Urothelium cell line (cell line): ENCODE results near the gene USP22.
"Not testable (repeated sequence)": the region's sequence is repeated elsewhere in the genome, so short reads cannot be mapped to it uniquely, and the experiment has no call there.

ENCODE experiments used
- DNase-seq: peaks from one replicate; pipeline ENCODE4 v3.0.0; 2011; ENCODE audit warnings: low spot score, mixed read lengths
- FAIRE-seq: peaks from 2 replicates; lab custom pipeline; 2011; peaks lifted over from hg19 to GRCh38; lab: Jason Lieb, UNC

USP22 gene

GRCh38 chr17:21042458-21043295 lies at the start of gene USP22:
Gene USP22, minus strand, starts transcription at chr17:21043011. Its CDS starts 176 bp downstream, at chr17:21042835.
- FAIRE-seq (peak; percentile 71), DNase-seq (peak; percentile 95)

GRCh38 chr17:21090902-21091618 lies 48.2 kb upstream of the USP22 start:
- DNase-seq, result no peak
- FAIRE-seq, result no peak

GRCh38 chr17:21089933-21090901 lies 47.4 kb upstream of the USP22 start:
- DNase-seq, result no peak
- FAIRE-seq, result no peak

DNA sequence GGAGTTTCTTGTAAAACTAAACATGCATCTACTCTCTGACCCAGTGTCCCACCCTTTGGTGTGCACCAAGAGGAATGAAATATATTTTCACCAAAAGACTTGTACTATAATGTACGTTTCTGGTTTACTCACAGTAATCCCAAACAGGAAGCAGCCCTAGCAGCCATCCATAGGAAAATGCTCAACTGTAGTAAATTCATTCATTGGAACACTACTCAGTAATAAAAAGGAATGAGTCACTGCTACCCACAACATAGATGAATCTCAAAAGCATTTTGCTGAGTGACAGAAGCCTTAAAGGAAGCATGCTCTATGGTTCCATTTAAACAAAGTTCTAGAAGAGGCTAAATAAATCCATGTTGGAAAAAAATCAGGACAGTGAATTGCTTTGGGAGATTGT lies 46.3 kb upstream of the USP22 start:
- peak; percentile 40 for DNase-seq
- no peak for FAIRE-seq

DNA sequence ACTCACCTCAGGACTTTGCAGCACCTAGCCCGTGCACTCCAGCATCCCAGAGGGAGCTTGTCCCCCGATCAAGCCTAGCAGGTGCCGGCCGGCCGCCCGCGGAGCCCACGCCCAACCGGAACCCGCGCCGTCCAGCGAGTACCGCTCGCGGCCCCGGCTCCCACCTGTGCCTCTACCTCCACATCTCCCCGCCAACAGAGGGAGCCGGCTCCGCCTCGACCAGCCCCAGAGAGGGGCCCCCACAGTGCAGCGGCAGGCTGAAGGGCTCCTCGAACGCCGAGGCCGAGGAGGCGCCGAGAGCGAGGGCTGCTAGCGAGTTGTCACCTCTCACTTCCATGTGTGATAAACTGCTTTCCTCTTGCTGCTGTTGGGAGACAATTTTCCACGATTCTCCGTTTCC lies 42.9 kb upstream of the USP22 start:
- DNase-seq, result no peak
- FAIRE-seq, result no peak

DNA sequence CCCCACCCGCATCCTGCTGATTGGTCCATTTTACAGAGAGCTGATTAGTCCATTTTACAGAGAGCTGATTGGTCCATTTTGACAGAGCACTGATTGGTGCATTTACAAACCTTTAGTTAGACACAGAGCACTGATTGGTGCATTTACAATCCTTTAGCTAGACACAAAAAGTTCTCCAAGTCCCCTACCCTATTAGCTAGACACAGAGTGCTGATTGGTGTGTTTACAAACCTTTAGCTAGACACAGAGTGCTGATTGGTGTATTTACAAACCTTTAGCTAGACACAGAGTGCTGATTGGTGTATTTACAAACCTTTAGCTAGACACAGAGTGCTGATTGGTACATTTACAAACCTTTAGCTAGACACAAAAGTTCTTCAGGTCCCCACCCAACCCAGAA lies 42.5 kb upstream of the USP22 start:
- not testable (repeated sequence) for DNase-seq, FAIRE-seq

- FAIRE-seq, result no peak
- DNase-seq, result no peak
Measured at GRCh38 chr17:21082001-21082436, 39.2 kb upstream of the USP22 start.

DNA sequence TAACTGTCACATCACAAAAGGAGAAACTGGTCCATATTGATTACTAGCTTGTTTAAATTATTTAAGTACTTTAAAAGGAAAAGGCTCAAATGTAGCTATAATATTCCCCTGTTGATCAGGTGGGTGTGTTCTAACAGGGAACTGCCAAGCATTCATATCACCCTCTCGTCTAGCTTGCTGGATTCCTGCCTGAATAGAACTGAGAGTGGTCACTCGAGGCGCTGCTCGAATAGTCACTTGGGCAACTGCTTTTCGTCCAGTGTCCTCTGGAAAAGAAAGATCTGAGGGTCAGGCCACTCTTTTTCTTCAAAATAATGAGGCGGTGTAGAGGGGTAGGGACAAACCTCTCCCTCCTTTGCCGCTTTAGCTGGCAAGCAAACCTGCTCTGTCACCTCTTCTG lies 36.4 kb upstream of the USP22 start:
- DNase-seq (no peak), FAIRE-seq (no peak)

- FAIRE-seq, result no peak
- DNase-seq, result no peak
Measured at GRCh38 chr17:21078016-21078780, 35.4 kb upstream of the USP22 start.

DNA sequence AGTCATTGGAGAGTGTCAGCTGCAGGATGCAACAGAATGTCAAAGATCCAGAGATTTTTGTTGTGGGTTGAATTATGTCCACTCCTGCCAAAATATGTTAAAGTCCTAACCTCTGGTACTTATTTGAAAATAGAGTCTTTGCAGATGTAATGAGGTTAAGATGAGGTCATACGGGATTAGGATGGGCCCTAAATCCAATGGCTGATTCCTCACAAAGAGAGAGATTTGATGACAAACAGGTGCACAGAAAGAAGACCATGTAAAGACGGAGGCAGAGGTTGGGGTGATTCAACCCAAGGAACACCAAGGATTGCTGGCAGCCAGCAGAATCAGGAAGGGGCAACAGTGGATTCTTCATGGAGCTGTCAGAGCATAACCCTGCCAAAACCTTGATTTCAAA lies 34.5 kb upstream of the USP22 start:
- no peak for FAIRE-seq
- DNase-seq, result no peak

GRCh38 chr17:21076242-21076641 lies 33.4 kb upstream of the USP22 start:
- no peak for DNase-seq
- no peak for FAIRE-seq

DNA sequence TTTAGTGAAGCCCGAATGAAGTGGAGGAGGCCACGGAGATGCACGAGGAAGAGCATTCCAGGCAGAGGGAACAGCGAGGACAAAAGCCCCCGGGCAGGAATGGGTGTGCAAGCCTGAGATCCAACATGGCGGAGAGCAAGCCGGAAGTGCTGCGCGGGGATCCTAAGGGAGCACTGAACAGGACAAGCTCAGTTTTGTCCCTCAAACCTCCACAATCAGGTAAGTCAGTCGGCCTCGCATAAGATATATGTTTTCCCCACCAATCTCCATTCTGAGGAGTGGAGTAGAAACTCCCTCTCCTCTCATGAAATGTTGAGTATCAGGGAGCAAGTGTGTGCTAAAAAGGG lies 32.9 kb upstream of the USP22 start:
- FAIRE-seq (no peak), DNase-seq (no peak)

- no peak for FAIRE-seq
- DNase-seq, result no peak
Measured at GRCh38 chr17:21072745-21073197, 30.0 kb upstream of the USP22 start.

DNA sequence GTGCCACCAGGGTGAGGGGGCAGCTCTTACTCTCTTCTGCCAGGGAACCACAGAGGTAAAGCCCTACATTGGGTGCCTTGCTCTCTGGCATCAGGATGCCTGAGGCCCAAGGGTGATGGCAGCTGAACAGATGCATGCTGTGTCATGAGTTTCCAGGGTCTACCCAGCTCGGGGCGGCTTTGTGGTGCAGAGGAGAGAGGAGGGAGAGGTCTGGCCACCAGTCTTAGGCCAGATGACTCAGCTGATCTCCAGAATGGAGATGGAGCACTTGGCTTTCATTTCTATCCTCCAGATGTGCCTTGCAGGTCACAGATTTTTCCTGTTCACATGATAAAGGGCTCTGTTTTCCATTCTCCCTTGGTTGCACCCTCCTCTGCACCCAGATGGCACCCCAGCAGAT lies 23.6 kb upstream of the USP22 start:
- FAIRE-seq (no peak), DNase-seq (no peak)

- FAIRE-seq (no peak), DNase-seq (no peak)
Measured at GRCh38 chr17:21061971-21062526, 19.2 kb upstream of the USP22 start.

- no peak for FAIRE-seq
- DNase-seq, result no peak
Measured at GRCh38 chr17:21061158-21061835, 18.5 kb upstream of the USP22 start.

DNA sequence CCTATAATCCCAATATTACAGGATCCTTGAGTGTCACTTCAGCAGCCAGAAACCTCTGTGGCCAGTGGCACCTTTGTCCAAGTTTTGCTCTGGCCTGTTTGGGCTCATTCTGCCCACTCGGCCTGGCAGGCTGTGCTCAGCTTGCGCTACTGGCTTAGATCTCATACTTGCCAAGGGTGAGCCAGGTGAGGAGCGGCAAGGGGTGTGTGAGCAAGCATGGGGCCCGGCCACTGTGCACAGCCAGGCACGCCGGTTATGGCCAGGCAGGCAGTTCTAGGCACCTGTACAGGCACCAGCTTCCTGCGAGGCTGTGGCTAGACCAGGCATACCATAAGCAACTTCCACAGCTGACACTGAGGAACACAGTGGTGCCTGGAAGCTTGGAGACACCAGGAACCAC lies 16.9 kb upstream of the USP22 start:
- no peak for DNase-seq

DNA sequence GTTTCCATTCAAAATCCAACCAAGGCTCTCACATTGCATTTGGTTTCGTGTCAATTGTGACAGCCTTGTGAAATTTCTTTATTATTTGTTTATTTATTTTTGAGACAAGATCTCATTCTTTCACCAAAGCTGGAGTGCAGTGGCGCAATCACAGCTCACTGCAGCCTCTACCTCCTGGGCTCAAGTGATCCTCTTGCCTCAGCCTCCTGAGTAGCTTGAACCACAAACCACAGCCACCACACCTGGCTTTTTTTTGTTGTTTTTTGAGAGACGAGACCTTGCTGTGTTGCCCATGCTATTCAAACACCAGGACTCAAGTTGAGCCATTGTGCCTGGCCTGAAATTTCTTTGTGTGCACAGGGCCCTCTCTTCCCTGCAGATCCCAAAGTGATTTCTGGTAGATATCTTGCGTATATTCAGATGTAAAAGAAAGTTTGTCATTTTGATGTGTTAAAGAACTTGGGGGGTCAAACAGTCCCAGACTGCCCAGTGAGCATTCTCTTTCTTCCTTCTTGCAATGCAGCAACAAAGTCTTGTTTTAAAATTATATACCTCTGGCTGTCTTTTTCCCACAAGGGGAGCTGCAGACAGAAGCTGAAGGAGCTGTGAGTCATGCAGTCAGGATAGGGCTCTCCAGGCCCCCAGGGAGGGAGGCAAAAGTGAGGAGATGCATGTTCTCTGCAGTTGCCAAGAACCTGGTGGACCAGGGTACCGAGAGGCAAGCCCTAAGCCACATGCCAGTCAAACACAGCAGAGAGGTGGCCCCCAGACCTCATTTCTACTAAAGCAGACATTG lies 15.5 kb upstream of the USP22 start:
- peak; percentile 61 for DNase-seq
- no peak for FAIRE-seq

More for the DNA sequence above, 16.9 kb upstream of the USP22 start:
- FAIRE-seq, result no peak
